HEK293 (cell line): ENCODE measurements around the gene MX1.

Source experiments
- CTCF ChIA-PET: fragments of 350-600 bp; formaldehyde crosslinking; extraction: SDS; loops from one replicate; lab custom pipeline; 2021; ENCODE audit warnings: antibody characterized with exemption; lab: Yijun Ruan, JAX
- POLR2A ChIA-PET: fragments of 300-600 bp; formaldehyde crosslinking; extraction: SDS; loops from one replicate; lab custom pipeline; 2020; ENCODE audit warnings: antibody characterized with exemption, inconsistent platforms; lab: Yijun Ruan, JAX
- H3K27ac ChIP-seq: fragments of 200-500 bp; sonication (Bioruptor generic); 2 replicates; pipeline ENCODE4 v1.5.1; 2014; ENCODE audit warnings: low read depth, low read length, control low read depth, inconsistent platforms; ENCODE audit errors: extremely low read depth
- H3K36me3 ChIP-seq, 2 experiments: fragments of 200-500 bp in 1 of 2; sonication (Bioruptor generic) in 1 of 2; 1 replicate in 1 of 2; 2 replicates in 1 of 2; pipeline ENCODE4 v1.5.1; 2014 to 2017; ENCODE audit warnings: inconsistent platforms in 2 of 2, low read length in 2 of 2; ENCODE audit not compliant: control insufficient read depth in 2 of 2, insufficient read depth in 1 of 2
- H3K4me1 ChIP-seq: fragments of 200-500 bp; sonication (Bioruptor generic); 2 replicates; pipeline ENCODE4 v1.5.1; 2014; ENCODE audit warnings: mild to moderate bottlenecking, low read length, inconsistent platforms; ENCODE audit not compliant: control insufficient read depth, insufficient read depth
- H3K4me3 ChIP-seq: 2 replicates; pipeline ENCODE4 v1.5.1; 2011; ENCODE audit warnings: low read depth, mild to moderate bottlenecking, control low read depth, low read length, moderate library complexity
- H3K9me3 ChIP-seq: fragments of 200-500 bp; sonication (Bioruptor generic); 2 replicates; pipeline ENCODE4 v1.5.1; 2014; ENCODE audit warnings: low read depth, low read length, inconsistent platforms; ENCODE audit not compliant: control insufficient read depth, insufficient read depth
- FEZF1 ChIP-seq: fragments of 450-650 bp; formaldehyde crosslinking; IDR thresholded peaks from 2 replicates; pipeline ENCODE4 v1.5.1; 2016; ENCODE audit warnings: missing biosample characterization, missing genetic modification characterization
- GLIS2 ChIP-seq: fragments of 450-650 bp; formaldehyde crosslinking; IDR thresholded peaks from 2 replicates; pipeline ENCODE4 v1.5.1; 2016; ENCODE audit warnings: missing biosample characterization, missing genetic modification characterization
- HOXC10 ChIP-seq: sonication (generic); formaldehyde crosslinking; IDR thresholded peaks from 2 replicates; pipeline ENCODE4 v1.8.1; 2023; ENCODE audit warnings: mild to moderate bottlenecking, missing genetic modification reagents
- MZF1 ChIP-seq: fragments of 450-650 bp; formaldehyde crosslinking; IDR thresholded peaks from 2 replicates; pipeline ENCODE4 v1.5.1; 2017; ENCODE audit warnings: missing biosample characterization, missing genetic modification characterization, borderline replicate concordance
- RBAK ChIP-seq: fragments of 450-650 bp; formaldehyde crosslinking; IDR thresholded peaks from 2 replicates; pipeline ENCODE4 v1.5.1; 2016; ENCODE audit warnings: missing biosample characterization, missing genetic modification characterization
- SETDB1 ChIP-seq: IDR thresholded peaks from one replicate; pipeline ENCODE4 v1.6.1; 2017; ENCODE audit warnings: mild to moderate bottlenecking, low read length, moderate library complexity, mixed read lengths; ENCODE audit not compliant: insufficient read length
- ZBTB21 ChIP-seq: fragments of 450-650 bp; formaldehyde crosslinking; IDR thresholded peaks from 2 replicates; pipeline ENCODE4 v1.5.1; 2017; ENCODE audit warnings: missing biosample characterization, missing genetic modification characterization
- ZFHX2 ChIP-seq: fragments of 450-650 bp; formaldehyde crosslinking; conservative IDR thresholded peaks from 2 replicates; pipeline ENCODE4 v1.5.1; 2016; ENCODE audit warnings: missing biosample characterization, missing genetic modification characterization
- ZFP3 ChIP-seq: fragments of 450-650 bp; formaldehyde crosslinking; IDR thresholded peaks from 2 replicates; pipeline ENCODE4 v1.5.1; 2016; ENCODE audit warnings: low read depth, missing biosample characterization, missing genetic modification characterization
- ZNF221 ChIP-seq: fragments of 450-650 bp; formaldehyde crosslinking; IDR thresholded peaks from 2 replicates; pipeline ENCODE4 v1.5.1; 2017; ENCODE audit warnings: missing biosample characterization, missing genetic modification characterization, borderline replicate concordance
- ZNF24 ChIP-seq: fragments of 450-650 bp; formaldehyde crosslinking; IDR thresholded peaks from 2 replicates; pipeline ENCODE4 v1.5.1; 2016; ENCODE audit warnings: missing biosample characterization, missing genetic modification characterization
- ZNF350 ChIP-seq: fragments of 450-650 bp; formaldehyde crosslinking; IDR thresholded peaks from 2 replicates; pipeline ENCODE4 v1.5.0; 2017; ENCODE audit warnings: missing biosample characterization, mild to moderate bottlenecking, missing genetic modification characterization
- ZNF37A ChIP-seq: fragments of 450-650 bp; IDR thresholded peaks from 2 replicates; pipeline ENCODE4 v1.5.1; 2018; ENCODE audit warnings: missing biosample characterization, missing genetic modification characterization
- ZNF529 ChIP-seq: fragments of 450-650 bp; formaldehyde crosslinking; IDR thresholded peaks from 2 replicates; pipeline ENCODE4 v1.5.1; 2017; ENCODE audit warnings: missing genetic modification characterization, missing biosample characterization; ENCODE audit not compliant: insufficient replicate concordance
- ZNF596 ChIP-seq: fragments of 450-650 bp; IDR thresholded peaks from 2 replicates; pipeline ENCODE4 v1.5.0; 2018; ENCODE audit warnings: missing biosample characterization, mild to moderate bottlenecking, missing genetic modification characterization, moderate library complexity
- ZNF621 ChIP-seq: fragments of 450-650 bp; formaldehyde crosslinking; IDR thresholded peaks from 2 replicates; pipeline ENCODE4 v1.5.1; 2017; ENCODE audit warnings: missing biosample characterization, missing genetic modification characterization
- ZNF623 ChIP-seq: fragments of 450-650 bp; formaldehyde crosslinking; IDR thresholded peaks from 2 replicates; pipeline ENCODE4 v1.5.1; 2016; ENCODE audit warnings: missing biosample characterization, missing genetic modification characterization
- ZNF677 ChIP-seq: fragments of 450-650 bp; IDR thresholded peaks from 2 replicates; pipeline ENCODE4 v1.5.0; 2018; ENCODE audit warnings: missing biosample characterization, mild to moderate bottlenecking, missing genetic modification characterization, moderate library complexity
- ZNF785 ChIP-seq: fragments of 450-650 bp; formaldehyde crosslinking; IDR thresholded peaks from 2 replicates; pipeline ENCODE4 v1.5.1; 2016; ENCODE audit warnings: missing biosample characterization, missing genetic modification characterization
- ZNF837 ChIP-seq: fragments of 450-650 bp; formaldehyde crosslinking; IDR thresholded peaks from 2 replicates; pipeline ENCODE4 v1.5.1; 2016; ENCODE audit warnings: missing biosample characterization, missing genetic modification characterization
- ZSCAN23 ChIP-seq: fragments of 450-650 bp; formaldehyde crosslinking; IDR thresholded peaks from 2 replicates; pipeline ENCODE4 v1.5.1; 2016; ENCODE audit warnings: missing biosample characterization, missing genetic modification characterization
- TF ChIP-seq, protein P1 (sequence below): fragments of 450-650 bp; formaldehyde crosslinking; IDR thresholded peaks from 2 replicates; pipeline ENCODE4 v1.5.1; 2016; ENCODE audit warnings: missing biosample characterization, missing genetic modification characterization
- TF ChIP-seq, protein P2 (sequence below): fragments of 450-650 bp; formaldehyde crosslinking; IDR thresholded peaks from 2 replicates; pipeline ENCODE4 v1.5.1; 2016; ENCODE audit warnings: missing biosample characterization, missing genetic modification characterization, borderline replicate concordance
- TF ChIP-seq, protein P3 (sequence below): fragments of 450-650 bp; formaldehyde crosslinking; IDR thresholded peaks from 2 replicates; pipeline ENCODE4 v1.5.1; 2016; ENCODE audit warnings: missing biosample characterization, missing genetic modification characterization
- TF ChIP-seq, protein P4 (sequence below): fragments of 450-650 bp; IDR thresholded peaks from 2 replicates; pipeline ENCODE4 v1.5.1; 2018; ENCODE audit warnings: missing biosample characterization, missing genetic modification characterization
- TF ChIP-seq, protein P5 (sequence below): fragments of 450-650 bp; formaldehyde crosslinking; IDR thresholded peaks from 2 replicates; pipeline ENCODE4 v1.5.1; 2016; ENCODE audit warnings: missing biosample characterization, missing genetic modification characterization

MX1 gene

DNA sequence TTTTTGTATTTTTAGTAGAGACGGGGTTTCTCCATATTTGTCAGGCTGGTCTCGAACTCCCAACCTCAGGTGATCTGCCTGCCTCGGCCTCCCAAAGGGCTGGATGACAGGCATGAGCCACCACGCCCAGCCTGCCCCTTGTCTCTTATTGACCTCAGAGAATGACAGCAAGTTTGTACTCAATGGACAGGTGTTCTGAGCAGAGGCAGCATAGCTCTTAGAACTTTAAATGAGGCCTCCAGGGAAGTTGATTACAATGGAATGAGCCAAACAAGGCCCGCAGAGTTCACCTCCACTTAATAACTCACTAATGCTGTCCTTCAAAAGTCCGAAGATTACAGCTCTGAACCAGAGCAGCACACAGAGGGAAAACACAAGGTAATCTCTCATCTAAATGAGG is 71.0 kb downstream of the MX1 start:
- CTCF ChIA-PET = interaction anchor here (0.8 to 0.9 kb wide), 3 partner anchors 20 to 214 kb away, joined by 3 to 5 read pairs (median 3); no protein-coding TSS in a partner anchor

DNA sequence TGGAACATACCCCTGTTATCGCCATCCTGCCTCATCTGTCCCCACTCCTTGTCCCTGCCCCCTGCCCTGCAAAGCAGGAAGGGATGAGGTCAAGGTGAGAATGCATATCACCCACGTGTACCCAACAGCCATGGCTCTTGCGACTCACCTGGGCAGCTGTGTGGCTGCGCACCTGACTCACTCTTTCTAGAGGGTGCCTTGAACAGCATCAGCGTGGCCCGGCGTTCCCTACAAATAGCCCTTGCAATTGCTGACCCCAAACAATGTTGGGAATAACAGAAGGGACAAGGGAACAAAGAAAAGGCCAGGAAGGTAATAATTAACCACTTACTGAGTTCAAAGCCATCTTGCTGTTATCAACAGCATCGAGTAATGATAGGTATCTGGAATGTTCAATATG is 71.7 kb downstream of the MX1 start:
- Histone ChIP-seq H3K4me3 (no peak overlapping the region), H3K9me3 (no peaks in the 10 kb centered on the region), H3K4me1 (no peaks in the 10 kb centered on the region), H3K36me3 (no peaks in the 10 kb centered on the region)
- ChIA-PET POLR2A (no interaction called here), CTCF (no interaction called here)
- TF ChIP-seq, protein P1, sequence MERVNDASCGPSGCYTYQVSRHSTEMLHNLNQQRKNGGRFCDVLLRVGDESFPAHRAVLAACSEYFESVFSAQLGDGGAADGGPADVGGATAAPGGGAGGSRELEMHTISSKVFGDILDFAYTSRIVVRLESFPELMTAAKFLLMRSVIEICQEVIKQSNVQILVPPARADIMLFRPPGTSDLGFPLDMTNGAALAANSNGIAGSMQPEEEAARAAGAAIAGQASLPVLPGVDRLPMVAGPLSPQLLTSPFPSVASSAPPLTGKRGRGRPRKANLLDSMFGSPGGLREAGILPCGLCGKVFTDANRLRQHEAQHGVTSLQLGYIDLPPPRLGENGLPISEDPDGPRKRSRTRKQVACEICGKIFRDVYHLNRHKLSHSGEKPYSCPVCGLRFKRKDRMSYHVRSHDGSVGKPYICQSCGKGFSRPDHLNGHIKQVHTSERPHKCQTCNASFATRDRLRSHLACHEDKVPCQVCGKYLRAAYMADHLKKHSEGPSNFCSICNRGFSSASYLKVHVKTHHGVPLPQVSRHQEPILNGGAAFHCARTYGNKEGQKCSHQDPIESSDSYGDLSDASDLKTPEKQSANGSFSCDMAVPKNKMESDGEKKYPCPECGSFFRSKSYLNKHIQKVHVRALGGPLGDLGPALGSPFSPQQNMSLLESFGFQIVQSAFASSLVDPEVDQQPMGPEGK (tag by site-specific recombination) = no peak
- TF ChIP-seq ZNF837 (tag by site-specific recombination) (no peak), ZFP3 (tag by site-specific recombination) (no peak), MZF1 (no peak), ZFHX2 (tag by site-specific recombination) (no peak), SETDB1 (no peak), ZNF596 (tag by site-specific recombination) (no peak), ZNF37A (tag by site-specific recombination) (no peak), ZNF785 (tag by site-specific recombination) (no peak), RBAK (tag by site-specific recombination) (no peak), ZNF221 (tag by site-specific recombination) (no peak)
- TF ChIP-seq, protein P2, sequence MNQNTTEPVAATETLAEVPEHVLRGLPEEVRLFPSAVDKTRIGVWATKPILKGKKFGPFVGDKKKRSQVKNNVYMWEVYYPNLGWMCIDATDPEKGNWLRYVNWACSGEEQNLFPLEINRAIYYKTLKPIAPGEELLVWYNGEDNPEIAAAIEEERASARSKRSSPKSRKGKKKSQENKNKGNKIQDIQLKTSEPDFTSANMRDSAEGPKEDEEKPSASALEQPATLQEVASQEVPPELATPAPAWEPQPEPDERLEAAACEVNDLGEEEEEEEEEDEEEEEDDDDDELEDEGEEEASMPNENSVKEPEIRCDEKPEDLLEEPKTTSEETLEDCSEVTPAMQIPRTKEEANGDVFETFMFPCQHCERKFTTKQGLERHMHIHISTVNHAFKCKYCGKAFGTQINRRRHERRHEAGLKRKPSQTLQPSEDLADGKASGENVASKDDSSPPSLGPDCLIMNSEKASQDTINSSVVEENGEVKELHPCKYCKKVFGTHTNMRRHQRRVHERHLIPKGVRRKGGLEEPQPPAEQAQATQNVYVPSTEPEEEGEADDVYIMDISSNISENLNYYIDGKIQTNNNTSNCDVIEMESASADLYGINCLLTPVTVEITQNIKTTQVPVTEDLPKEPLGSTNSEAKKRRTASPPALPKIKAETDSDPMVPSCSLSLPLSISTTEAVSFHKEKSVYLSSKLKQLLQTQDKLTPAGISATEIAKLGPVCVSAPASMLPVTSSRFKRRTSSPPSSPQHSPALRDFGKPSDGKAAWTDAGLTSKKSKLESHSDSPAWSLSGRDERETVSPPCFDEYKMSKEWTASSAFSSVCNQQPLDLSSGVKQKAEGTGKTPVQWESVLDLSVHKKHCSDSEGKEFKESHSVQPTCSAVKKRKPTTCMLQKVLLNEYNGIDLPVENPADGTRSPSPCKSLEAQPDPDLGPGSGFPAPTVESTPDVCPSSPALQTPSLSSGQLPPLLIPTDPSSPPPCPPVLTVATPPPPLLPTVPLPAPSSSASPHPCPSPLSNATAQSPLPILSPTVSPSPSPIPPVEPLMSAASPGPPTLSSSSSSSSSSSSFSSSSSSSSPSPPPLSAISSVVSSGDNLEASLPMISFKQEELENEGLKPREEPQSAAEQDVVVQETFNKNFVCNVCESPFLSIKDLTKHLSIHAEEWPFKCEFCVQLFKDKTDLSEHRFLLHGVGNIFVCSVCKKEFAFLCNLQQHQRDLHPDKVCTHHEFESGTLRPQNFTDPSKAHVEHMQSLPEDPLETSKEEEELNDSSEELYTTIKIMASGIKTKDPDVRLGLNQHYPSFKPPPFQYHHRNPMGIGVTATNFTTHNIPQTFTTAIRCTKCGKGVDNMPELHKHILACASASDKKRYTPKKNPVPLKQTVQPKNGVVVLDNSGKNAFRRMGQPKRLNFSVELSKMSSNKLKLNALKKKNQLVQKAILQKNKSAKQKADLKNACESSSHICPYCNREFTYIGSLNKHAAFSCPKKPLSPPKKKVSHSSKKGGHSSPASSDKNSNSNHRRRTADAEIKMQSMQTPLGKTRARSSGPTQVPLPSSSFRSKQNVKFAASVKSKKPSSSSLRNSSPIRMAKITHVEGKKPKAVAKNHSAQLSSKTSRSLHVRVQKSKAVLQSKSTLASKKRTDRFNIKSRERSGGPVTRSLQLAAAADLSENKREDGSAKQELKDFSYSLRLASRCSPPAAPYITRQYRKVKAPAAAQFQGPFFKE (tag by site-specific recombination) = no peak
- TF ChIP-seq, protein P3, sequence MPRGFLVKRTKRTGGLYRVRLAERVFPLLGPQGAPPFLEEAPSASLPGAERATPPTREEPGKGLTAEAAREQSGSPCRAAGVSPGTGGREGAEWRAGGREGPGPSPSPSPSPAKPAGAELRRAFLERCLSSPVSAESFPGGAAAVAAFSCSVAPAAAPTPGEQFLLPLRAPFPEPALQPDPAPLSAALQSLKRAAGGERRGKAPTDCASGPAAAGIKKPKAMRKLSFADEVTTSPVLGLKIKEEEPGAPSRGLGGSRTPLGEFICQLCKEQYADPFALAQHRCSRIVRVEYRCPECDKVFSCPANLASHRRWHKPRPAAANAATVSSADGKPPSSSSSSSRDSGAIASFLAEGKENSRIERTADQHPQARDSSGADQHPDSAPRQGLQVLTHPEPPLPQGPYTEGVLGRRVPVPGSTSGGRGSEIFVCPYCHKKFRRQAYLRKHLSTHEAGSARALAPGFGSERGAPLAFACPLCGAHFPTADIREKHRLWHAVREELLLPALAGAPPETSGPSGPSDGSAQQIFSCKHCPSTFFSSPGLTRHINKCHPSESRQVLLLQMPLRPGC (tag by site-specific recombination) = no peak
- TF ChIP-seq, protein P4, sequence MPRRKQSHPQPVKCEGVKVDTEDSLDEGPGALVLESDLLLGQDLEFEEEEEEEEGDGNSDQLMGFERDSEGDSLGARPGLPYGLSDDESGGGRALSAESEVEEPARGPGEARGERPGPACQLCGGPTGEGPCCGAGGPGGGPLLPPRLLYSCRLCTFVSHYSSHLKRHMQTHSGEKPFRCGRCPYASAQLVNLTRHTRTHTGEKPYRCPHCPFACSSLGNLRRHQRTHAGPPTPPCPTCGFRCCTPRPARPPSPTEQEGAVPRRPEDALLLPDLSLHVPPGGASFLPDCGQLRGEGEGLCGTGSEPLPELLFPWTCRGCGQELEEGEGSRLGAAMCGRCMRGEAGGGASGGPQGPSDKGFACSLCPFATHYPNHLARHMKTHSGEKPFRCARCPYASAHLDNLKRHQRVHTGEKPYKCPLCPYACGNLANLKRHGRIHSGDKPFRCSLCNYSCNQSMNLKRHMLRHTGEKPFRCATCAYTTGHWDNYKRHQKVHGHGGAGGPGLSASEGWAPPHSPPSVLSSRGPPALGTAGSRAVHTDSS (tag by site-specific recombination) = no peak
- TF ChIP-seq, all 188 proteins: peak for 0
- H3K27ac ChIP-seq = no peak overlapping the region

More for the DNA sequence above, 71.0 kb downstream of the MX1 start:
- no peak overlapping the region for H3K4me3 ChIP-seq
- POLR2A ChIA-PET = no interaction called here
- no peaks in the 10 kb centered on the region for H3K9me3 ChIP-seq
- H3K36me3 ChIP-seq = no peaks in the 10 kb centered on the region
- no peak overlapping the region for H3K27ac ChIP-seq
- TF ChIP-seq GLIS2 (no peak), FEZF1 (tag by site-specific recombination) (no peak), ZBTB21 (tag by site-specific recombination) (no peak), ZNF221 (tag by site-specific recombination) (no peak), ZNF621 (no peak), ZNF529 (tag by site-specific recombination) (no peak), ZNF623 (tag by site-specific recombination) (no peak), ZNF677 (no peak), ZNF350 (tag by site-specific recombination) (no peak), ZSCAN23 (tag by site-specific recombination) (no peak), HOXC10 (CRISPR knock-in tag) (no peak), ZNF24 (tag by site-specific recombination) (no peak)
- TF ChIP-seq, protein P5, sequence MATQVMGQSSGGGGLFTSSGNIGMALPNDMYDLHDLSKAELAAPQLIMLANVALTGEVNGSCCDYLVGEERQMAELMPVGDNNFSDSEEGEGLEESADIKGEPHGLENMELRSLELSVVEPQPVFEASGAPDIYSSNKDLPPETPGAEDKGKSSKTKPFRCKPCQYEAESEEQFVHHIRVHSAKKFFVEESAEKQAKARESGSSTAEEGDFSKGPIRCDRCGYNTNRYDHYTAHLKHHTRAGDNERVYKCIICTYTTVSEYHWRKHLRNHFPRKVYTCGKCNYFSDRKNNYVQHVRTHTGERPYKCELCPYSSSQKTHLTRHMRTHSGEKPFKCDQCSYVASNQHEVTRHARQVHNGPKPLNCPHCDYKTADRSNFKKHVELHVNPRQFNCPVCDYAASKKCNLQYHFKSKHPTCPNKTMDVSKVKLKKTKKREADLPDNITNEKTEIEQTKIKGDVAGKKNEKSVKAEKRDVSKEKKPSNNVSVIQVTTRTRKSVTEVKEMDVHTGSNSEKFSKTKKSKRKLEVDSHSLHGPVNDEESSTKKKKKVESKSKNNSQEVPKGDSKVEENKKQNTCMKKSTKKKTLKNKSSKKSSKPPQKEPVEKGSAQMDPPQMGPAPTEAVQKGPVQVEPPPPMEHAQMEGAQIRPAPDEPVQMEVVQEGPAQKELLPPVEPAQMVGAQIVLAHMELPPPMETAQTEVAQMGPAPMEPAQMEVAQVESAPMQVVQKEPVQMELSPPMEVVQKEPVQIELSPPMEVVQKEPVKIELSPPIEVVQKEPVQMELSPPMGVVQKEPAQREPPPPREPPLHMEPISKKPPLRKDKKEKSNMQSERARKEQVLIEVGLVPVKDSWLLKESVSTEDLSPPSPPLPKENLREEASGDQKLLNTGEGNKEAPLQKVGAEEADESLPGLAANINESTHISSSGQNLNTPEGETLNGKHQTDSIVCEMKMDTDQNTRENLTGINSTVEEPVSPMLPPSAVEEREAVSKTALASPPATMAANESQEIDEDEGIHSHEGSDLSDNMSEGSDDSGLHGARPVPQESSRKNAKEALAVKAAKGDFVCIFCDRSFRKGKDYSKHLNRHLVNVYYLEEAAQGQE (tag by site-specific recombination) = no peak
- TF ChIP-seq, all 188 proteins: peak for 0
- H3K4me1 ChIP-seq = no peaks in the 10 kb centered on the region
